Measurements from ENCODE around the gene KIF1C. TPM values are rescaled to one million over a fixed set of nuclear protein-coding genes. Genes with fewer than 3 reads are reported as not detected.
"Not testable (repeated sequence)": the region's sequence is repeated elsewhere in the genome, so short reads cannot be mapped to it uniquely, and the experiment has no call there.

KIF1C gene
- total RNA-seq, 1 donor from 2014 or later: 105 TPM

GRCh38 chr17:5045496-5045895 is 47.7 kb downstream of the KIF1C start:
- DNase-seq: no peak

DNA sequence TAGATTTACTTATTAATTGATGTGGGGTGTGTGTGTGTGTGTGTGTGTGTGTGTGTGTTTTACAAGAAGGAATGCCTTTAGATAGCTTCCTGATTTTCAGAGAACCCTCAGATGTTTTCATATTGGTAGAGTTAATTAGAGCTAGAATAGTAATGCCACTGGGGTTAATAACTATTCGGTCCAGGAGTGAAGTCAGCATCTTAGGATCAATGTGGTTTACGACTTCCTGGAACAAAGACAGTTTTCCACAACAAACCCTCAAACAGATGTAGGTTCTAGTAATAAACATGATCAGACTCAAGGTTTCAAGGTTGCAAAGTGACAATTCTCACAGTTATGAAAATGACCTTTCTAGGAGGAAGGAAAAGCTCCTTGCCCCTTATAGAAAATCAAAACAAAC is 49.7 kb downstream of the KIF1C start:
- DNase-seq: no peak

GRCh38 chr17:5049314-5049841 is 51.6 kb downstream of the KIF1C start:
- peak; percentile 26 for DNase-seq

DNA sequence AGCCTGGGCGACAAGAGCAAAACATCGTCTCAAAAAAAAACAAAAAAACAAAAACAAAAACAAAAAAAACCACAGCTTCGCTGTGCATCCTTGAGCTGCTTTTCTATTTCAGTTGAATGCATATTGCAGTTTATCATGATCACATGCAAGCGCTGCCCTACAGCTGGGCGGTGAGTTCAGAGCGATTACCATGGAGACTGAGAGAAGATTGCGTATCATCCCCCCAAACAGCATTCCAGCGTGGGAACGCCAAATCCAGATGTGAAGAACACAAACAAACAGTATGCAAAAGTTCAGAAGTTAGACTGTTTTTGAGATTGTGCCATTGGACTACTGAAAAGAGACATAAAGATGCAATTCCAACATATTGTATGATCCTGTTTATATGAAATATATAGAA is 52.5 kb downstream of the KIF1C start:
- no peak for DNase-seq

GRCh38 chr17:5055543-5055942 is 57.8 kb downstream of the KIF1C start:
- DNase-seq: no peak

- DNase-seq: no peak
Measured at GRCh38 chr17:5065227-5065744, 67.5 kb downstream of the KIF1C start.

DNA sequence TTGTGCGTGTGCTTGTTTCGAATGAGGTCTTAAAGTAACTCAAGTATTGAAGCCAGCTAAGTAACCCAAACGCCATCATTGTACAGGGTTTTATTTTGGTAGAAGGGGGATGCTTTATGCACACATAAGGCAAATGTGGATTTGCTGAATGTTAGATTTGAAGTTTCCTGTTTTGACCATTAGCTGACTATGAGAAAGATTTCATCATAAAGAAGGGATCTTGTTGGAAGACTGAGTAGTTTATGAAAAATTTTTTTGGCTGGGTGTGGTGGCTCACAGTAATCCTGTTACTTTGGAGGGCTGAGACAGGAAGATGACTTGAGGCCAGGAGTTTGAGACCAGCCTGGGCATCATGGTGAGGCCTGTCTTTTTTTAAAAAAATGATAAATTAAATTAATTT is 70.5 kb downstream of the KIF1C start:
- DNase-seq: no peak

DNA sequence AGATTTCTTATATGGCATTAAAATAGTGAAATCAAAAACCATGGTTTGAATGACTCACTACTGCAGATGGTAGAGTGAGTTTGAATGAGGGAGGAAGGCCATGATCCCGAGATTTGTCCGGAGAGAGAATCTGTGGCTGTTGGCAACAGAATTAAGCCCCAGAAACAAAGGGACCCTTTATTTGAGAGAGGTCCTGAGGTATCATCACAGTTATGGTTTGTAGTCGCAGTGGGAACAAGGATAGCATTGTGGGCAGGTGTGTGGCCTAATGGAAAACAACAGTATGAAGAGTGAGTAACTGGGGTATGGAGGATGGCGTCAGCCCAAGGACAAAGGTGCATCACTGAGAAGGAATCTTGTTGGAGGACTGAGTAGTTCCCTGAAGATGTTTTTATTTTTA is 72.0 kb downstream of the KIF1C start:
- DNase-seq: no peak

DNA sequence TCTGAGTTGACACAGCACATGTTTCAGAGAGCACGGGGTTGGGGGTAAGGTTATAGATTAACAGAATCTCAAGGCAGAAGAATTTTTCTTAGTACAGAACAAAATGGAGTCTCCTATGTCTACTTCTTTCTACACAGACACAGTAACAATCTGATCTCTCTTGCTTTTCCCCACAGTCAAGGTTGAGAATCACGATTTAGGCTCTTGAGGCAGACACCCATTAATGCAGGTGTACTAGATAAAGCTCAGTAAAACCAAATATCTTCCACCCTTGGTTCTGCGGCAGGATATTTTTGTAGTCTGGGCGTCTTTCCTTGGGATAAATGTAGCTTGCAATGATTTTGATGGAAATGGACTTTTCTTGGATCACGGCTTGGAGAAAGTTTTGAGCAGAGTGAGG is 77.7 kb downstream of the KIF1C start:
- DNase-seq: not testable (repeated sequence)

- not testable (repeated sequence) for DNase-seq
Measured at GRCh38 chr17:5077275-5077674, 79.5 kb downstream of the KIF1C start.

DNA sequence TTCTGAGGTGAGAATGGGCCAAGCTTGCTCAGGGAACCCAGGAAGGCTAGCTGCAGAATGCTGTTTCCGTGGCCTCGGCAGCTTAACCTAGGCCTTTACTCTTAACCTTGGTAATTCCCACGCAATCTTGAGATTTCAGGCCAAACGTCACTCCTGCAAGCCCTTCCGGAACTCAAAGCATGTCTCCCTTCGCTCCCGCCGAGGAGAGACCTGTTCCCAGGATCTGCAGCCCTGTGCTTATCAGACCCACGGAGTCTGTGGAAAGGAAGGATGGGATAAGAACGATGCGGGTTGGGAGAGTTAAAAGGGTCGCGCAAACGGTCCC is 80.0 kb downstream of the KIF1C start:
- DNase-seq: no peak

Other genes with a start within 250 kb of the KIF1C start
- not detected in 2 replicates for gene TM4SF5, start 226.1 kb upstream of the KIF1C start, total RNA-seq
- gene VMO1, start 211.6 kb upstream of the KIF1C start, total RNA-seq: 0.51 TPM in 1 of 2 replicates, not detected in the other
- gene GLTPD2, start 209.0 kb upstream of the KIF1C start, total RNA-seq: not detected in 2 replicates
- 157 and 202 TPM in 2 replicates for gene PSMB6, start 201.8 kb upstream of the KIF1C start, total RNA-seq
- 35.1 and 47.2 TPM in 2 replicates for gene PLD2, start 190.8 kb upstream of the KIF1C start, total RNA-seq
- 44.9 and 58.2 TPM in 2 replicates for gene MINK1, start 164.6 kb upstream of the KIF1C start, total RNA-seq
- 0.68 and 1.1 TPM in 2 replicates for gene C17orf107, start 98.4 kb upstream of the KIF1C start, total RNA-seq
- gene CHRNE, start 94.9 kb upstream of the KIF1C start, total RNA-seq: 0.85 and 3.6 TPM in 2 replicates
- gene GP1BA, start 65.7 kb upstream of the KIF1C start, total RNA-seq: not detected in 2 replicates
- gene SLC25A11, start 57.9 kb upstream of the KIF1C start, total RNA-seq: 59.2 and 67.8 TPM in 2 replicates
- 13.6 and 23.7 TPM in 2 replicates for gene RNF167, start 57.7 kb upstream of the KIF1C start, total RNA-seq
- 298 and 729 TPM in 2 replicates for gene PFN1, start 49.4 kb upstream of the KIF1C start, total RNA-seq
- gene ENO3, start 46.8 kb upstream of the KIF1C start, total RNA-seq: 3.3 and 7.0 TPM in 2 replicates
- 57.5 and 64.1 TPM in 2 replicates for gene SPAG7, start 30.1 kb upstream of the KIF1C start, total RNA-seq
- 4.9 and 11.4 TPM in 2 replicates for gene CAMTA2, start 10.3 kb upstream of the KIF1C start, total RNA-seq
- 0.33 and 0.34 TPM in 2 replicates for gene INCA1, start 428 bp upstream of the KIF1C start, total RNA-seq
- gene SLC52A1, start 37.5 kb downstream of the KIF1C start, total RNA-seq: 0.17 and 0.47 TPM in 2 replicates
- gene ZFP3, start 80.5 kb downstream of the KIF1C start, total RNA-seq: 1.9 and 2.0 TPM in 2 replicates
- 6.2 and 6.3 TPM in 2 replicates for gene ZNF232, start 113.9 kb downstream of the KIF1C start, total RNA-seq
- gene USP6, start 118.1 kb downstream of the KIF1C start, total RNA-seq: 0.05 TPM in 1 of 2 replicates, not detected in the other
- gene ZNF594, start 193.9 kb downstream of the KIF1C start, total RNA-seq: 3.4 and 4.8 TPM in 2 replicates
- not detected in 2 replicates for gene SCIMP, start 236.9 kb downstream of the KIF1C start, total RNA-seq

Data from dermis blood vessel endothelial cell (primary cell).